Ovary (tissue), 9 donors: Measurements from ENCODE around the gene APEH. TPM values are rescaled to one million over a fixed set of nuclear protein-coding genes. Genes with fewer than 3 reads are reported as not detected.

Experiments used
- DNase-seq, 5 donors: peaks; one replicate each; pipeline ENCODE4 v3.0.0-alpha.2; 2019 to 2020
- H3K27ac ChIP-seq, 2 donors: fragments of 200-600 bp; one replicate each; pipeline versions ENCODE4 v1.5.1 to v1.8.0; 2019 to 2022
- H3K27me3 ChIP-seq: fragments of 200-600 bp; one replicate; pipeline ENCODE4 v1.8.0; 2022
- H3K36me3 ChIP-seq: fragments of 200-600 bp; sonication (generic); one replicate; pipeline ENCODE4 v1.5.1; 2019
- H3K4me1 ChIP-seq: one replicate; pipeline ENCODE4 v1.8.1; 2013; ENCODE audit warnings: mild to moderate bottlenecking, moderate library complexity; ENCODE audit not compliant: insufficient read depth
- H3K4me3 ChIP-seq: fragments of 200-600 bp; sonication (generic); one replicate; pipeline ENCODE4 v1.5.1; 2017
- H3K9me3 ChIP-seq, 2 donors: fragments of 200-600 bp in 1 of 2; sonication (generic) in 1 of 2; one replicate each; pipeline versions ENCODE4 v1.5.1 to v1.8.1; 2013 to 2019; ENCODE audit warnings: mild to moderate bottlenecking in 1 of 2, moderate library complexity in 1 of 2
- EP300 ChIP-seq: sonication (generic); formaldehyde crosslinking; IDR thresholded peaks from one replicate; pipeline ENCODE4 v1.6.1; 2017; ENCODE audit warnings: antibody characterized with exemption
- POLR2A ChIP-seq: fragments of 450-650 bp; IDR thresholded peaks from one replicate; pipeline ENCODE4 v1.6.1; 2017; ENCODE audit warnings: antibody characterized with exemption, mild to moderate bottlenecking, moderate library complexity
- WGBS, 3 donors: extraction: QIAGEN DNeasy Blood & Tissue Kit in 1 of 3; methylation state at CpG; one replicate each; pipeline versions ENCODE4 v1.1.5 to v1.1.7; 2013 to 2017; 5-methylcytosine and 5-hydroxymethylcytosine counted together
- intact Hi-C, 4 donors: fragments of 100-400 bp; cut with DNase I; formaldehyde crosslinking; loops; one replicate each; pipeline versions ENCODE4 v1.11.0 to v1.15.1; 2022 to 2023
- polyA plus RNA-seq, 2 donors: library from polyadenylated mRNA; stranded (reverse); fragments of 200-250 nt in 1 of 2; fragments of 350-450 nt in 1 of 2; fragmentation: Illumina TruSeq in 1 of 2; extraction: RNeasy Lipid Tissue Mini Kit (QIAGEN cat#74804) in 1 of 2; gene quantifications; one replicate each; pipeline ENCODE4 v1.2.3, GENCODE V29; 2013 to 2014
- total RNA-seq, 7 donors: library from RNA; depleted of rRNA in 2 of 7; stranded (reverse); fragments of >200 nt in 2 of 7; fragmentation: NEBNext Ultra II Directional in 3 of 7; extraction: Animal tissue kit (Norgen Biotek cat#: 25700) in 3 of 7; gene quantifications; one replicate each; pipeline versions ENCODE4 v1.1.0 to v1.2.4, GENCODE V29; 2016 to 2023
- TF ChIP-seq, protein P1 (sequence below), 3 donors: fragments of 450-650 bp in 2 of 3; fragments of 200-600 bp in 1 of 3; IDR thresholded peaks; one replicate each; pipeline versions ENCODE4 v1.5.1 to v1.8.0; 2016 to 2022; ENCODE audit warnings: antibody characterized with exemption in 3 of 3, mild to moderate bottlenecking in 1 of 3
- donor health status: DM: no; HTN: no; CAD: no; lungs with moderate emphysema.
- donor health status: DM: no; HTN: no; CAD: no.
- donor health status: Bipolar disorder and iron deficiency.
- donor health status: DM: yes; HTN: yes; CAD: no.
- donor health status: DM: no; HTN: no; CAD: no.
- donor health status: DM: yes; HTN: yes; CAD: no.

The APEH gene
- total and polyA plus RNA-seq, 9 donors: 33.7 to 90.9 (median 60.6) TPM

DNA sequence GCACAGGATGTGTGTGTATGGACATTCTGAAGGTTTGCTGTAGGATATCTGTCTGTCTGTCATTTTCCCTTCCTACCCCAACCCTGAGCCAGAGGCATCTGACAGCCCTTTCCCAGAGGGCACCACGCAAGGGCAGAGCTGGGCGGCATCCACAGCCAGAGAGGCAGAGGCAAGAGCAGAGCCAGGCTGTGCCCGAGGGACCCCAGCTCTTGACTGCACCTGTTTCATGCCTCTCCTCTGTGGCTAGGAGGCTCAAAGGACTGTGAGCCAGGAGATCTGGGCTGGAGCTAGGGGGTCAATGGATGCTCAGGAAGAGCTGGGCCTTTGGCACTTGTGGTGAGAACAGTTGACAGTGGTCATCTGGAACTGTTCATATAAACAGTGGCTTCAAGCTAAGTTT, 4.8 kb upstream of the APEH start:
- 67 to 78% (median 67%) methylated on average over 3 of the region's 3 CpGs for WGBS, 3 donors
- Histone ChIP-seq H3K4me1 (peaks cover 5% of the 10 kb centered on the region), H3K9me3 (no peaks in the 10 kb centered on the region), H3K27me3 (no peaks in the 10 kb centered on the region), H3K36me3 (no peaks in the 10 kb centered on the region), H3K27ac (no peak overlapping the region), H3K4me3 (no peak overlapping the region)
- intact Hi-C loops: loop anchor here in 2 of 4 donors (5.0 kb wide), 2 partner anchors 112 to 122 kb away; no protein-coding TSS in a partner anchor
- TF ChIP-seq, protein P1, sequence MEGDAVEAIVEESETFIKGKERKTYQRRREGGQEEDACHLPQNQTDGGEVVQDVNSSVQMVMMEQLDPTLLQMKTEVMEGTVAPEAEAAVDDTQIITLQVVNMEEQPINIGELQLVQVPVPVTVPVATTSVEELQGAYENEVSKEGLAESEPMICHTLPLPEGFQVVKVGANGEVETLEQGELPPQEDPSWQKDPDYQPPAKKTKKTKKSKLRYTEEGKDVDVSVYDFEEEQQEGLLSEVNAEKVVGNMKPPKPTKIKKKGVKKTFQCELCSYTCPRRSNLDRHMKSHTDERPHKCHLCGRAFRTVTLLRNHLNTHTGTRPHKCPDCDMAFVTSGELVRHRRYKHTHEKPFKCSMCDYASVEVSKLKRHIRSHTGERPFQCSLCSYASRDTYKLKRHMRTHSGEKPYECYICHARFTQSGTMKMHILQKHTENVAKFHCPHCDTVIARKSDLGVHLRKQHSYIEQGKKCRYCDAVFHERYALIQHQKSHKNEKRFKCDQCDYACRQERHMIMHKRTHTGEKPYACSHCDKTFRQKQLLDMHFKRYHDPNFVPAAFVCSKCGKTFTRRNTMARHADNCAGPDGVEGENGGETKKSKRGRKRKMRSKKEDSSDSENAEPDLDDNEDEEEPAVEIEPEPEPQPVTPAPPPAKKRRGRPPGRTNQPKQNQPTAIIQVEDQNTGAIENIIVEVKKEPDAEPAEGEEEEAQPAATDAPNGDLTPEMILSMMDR (IDR thresholded peaks at IDR 0.05): no peak
- TF ChIP-seq POLR2A: no peak
- TF ChIP-seq EP300: no peak
- no peak for DNase-seq

- Histone ChIP-seq H3K27ac (no peak overlapping the region), H3K4me3 (no peak overlapping the region), H3K36me3 (no peaks in the 10 kb centered on the region), H3K9me3 (no peaks in the 10 kb centered on the region), H3K4me1 (peaks cover 10% of the 10 kb centered on the region), H3K27me3 (no peaks in the 10 kb centered on the region)
- intact Hi-C loops: loop anchor here in 2 of 4 donors (5.0 kb wide), 2 partner anchors 129 to 134 kb away; no protein-coding TSS in a partner anchor
- DNase-seq: no peak
- WGBS, 3 donors: 57 to 71% (median 61%) methylated on average over 6 of the region's 6 CpGs
- no peak for TF ChIP-seq EP300
- TF ChIP-seq, protein P1 (IDR thresholded peaks at IDR 0.05): no peak
- no peak for TF ChIP-seq POLR2A
Measured at GRCh38 chr3:49670940-49671290, 3.2 kb upstream of the APEH start.

DNA sequence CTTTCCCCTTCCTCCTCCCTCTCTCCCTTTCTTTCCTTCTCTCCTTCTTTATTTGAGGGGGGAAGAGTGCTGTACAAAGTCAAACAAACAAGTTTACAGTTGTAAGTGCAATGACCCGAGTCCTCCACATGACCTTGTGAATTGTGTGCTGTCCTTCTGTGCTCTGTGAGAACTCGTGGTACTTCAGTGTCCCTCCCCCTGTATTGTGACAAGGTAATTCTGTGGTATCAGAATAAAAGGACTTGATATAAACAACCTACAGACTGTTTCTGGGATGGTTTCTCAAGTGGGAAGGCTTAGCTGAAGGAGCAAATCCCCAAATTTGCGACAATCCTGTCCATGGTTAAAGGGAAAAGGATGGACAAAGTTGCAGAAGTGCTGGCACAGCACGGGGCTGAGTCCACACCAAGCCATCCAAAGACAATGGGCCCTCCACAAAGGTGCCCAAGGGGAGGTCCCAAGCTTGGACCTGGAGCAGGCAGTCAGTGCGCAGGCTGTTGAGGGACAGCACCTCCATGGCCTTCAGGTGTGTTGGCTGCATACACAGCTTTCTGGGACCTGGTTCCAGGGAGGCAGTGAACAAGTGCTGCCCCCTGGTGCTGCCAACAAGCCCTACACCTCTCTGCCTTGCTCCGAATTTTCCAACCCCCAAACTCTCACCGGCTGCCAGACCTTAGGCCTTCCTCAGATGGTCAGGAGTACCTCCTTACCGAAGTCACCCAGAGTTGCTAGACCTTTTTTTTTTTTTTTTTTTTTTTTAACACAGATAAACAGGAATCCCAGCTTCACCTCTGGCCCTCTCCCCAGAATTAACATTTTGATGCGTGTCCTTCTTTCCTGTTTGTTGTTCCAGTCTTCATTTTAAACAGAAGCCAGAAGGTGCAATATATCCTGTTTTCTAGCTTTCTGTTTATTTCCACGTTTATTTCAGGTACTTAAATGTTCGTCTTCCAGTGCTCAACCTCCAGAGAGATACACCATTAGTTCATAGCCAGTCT, 2.6 kb upstream of the APEH start:
- 35 to 43% (median 41%) methylated on average over 11 of the region's 11 CpGs for WGBS, 3 donors

DNA sequence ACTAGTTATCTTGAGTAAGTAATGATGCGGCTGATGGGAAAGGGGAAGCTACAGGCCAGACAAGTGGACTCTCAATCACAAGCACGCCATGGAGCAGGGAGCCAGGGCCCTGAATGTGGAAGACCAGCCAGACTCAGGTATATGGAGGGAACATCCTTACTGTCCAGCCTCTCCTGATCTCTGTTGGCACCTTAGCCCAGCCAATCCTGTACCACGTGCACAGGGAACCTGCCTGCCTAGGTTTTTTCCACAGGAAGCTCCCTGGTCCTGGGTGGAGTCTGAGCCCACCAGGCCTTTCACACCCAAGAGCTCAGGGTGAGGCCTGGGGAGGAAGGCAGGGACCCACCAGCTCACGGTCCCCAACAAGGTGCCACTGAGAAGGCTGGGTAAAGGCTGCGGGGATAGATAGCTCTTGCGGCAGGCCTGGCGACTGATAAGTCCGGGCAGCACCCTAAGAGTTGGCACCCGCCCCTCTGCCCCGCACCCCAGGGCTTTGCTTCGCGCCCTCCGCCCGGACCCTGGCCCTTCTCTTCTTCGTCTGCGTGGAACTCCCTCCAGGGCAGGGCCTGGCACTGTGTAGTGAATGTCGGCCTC, 933 bp upstream of the APEH start:
- H3K9me3 ChIP-seq: no peaks in the 10 kb centered on the region
- H3K36me3 ChIP-seq: no peaks in the 10 kb centered on the region
- peak overlapping the region; percentile 14 to 82 for H3K27ac ChIP-seq
- no peak for DNase-seq
- 18 to 25% (median 21%) methylated on average over 16 to 17 of the region's 17 CpGs for WGBS, 3 donors
- intact Hi-C loops: loop anchor here in 2 of 4 donors (5.0 kb wide), 2 partner anchors 131 to 136 kb away; no protein-coding TSS in a partner anchor
- no peaks in the 10 kb centered on the region for H3K27me3 ChIP-seq
- TF ChIP-seq, protein P1 (IDR thresholded peaks at IDR 0.05): no peak
- TF ChIP-seq POLR2A (no peak), EP300 (no peak)
- peaks cover 10% of the 10 kb centered on the region for H3K4me1 ChIP-seq
- H3K4me3 ChIP-seq: peak overlapping the region; percentile 89

More for the DNA sequence above, 2.6 kb upstream of the APEH start:
- TF ChIP-seq, protein P1 (IDR thresholded peaks at IDR 0.05): peak in 2 of 3 donors; percentile 35 to 62
- TF ChIP-seq POLR2A: no peak
- intact Hi-C loops: loop anchor here in 2 of 4 donors (5.0 kb wide), 2 partner anchors 129 to 134 kb away; no protein-coding TSS in a partner anchor
- no peak overlapping the region for H3K27ac ChIP-seq
- H3K4me1 ChIP-seq: peaks cover 10% of the 10 kb centered on the region
- no peaks in the 10 kb centered on the region for H3K27me3 ChIP-seq
- H3K9me3 ChIP-seq: no peaks in the 10 kb centered on the region
- no peaks in the 10 kb centered on the region for H3K36me3 ChIP-seq
- DNase-seq: peak in 4 of 5 donors; percentile 48 to 68 (median 54)
- H3K4me3 ChIP-seq: no peak overlapping the region
